G401 (cell line): ENCODE results near the gene FHOD3. TPM values are rescaled to one million over a fixed set of nuclear protein-coding genes. Genes with fewer than 3 reads are reported as not detected.

ENCODE experiments used
- DNase-seq: peaks from one replicate; pipeline ENCODE4 v3.0.0-alpha.2; 2015; ENCODE audit warnings: low spot score
- in situ Hi-C: cut with HindIII; loops from 2 replicates; pipeline ENCODE4 v1.10.0; 2016; ENCODE audit warnings: low sequenced_read_pairs, mixed read lengths
- total RNA-seq: library from RNA; depleted of rRNA; stranded (reverse); fragments of >200 nt; shearing (Covaris generic); gene quantifications from 2 replicates; pipeline ENCODE4 v1.2.3, GENCODE V29; 2014

Gene FHOD3
- total RNA-seq, 1 experiment from 2014 or later = 0.03 TPM

GRCh38 chr18:36294031-36294430 lies 3.5 kb upstream of the FHOD3 start:
- in situ Hi-C loops = no loop called here
- no peak for DNase-seq

- in situ Hi-C loops = no loop called here
- DNase-seq = no peak
Observed at GRCh38 chr18:36295214-36295613, 2.3 kb upstream of the FHOD3 start.

GRCh38 chr18:36295880-36296301 lies 1.6 kb upstream of the FHOD3 start:
- in situ Hi-C loops = no loop called here
- DNase-seq = no peak

GRCh38 chr18:36296650-36297416 lies 680 bp upstream of the FHOD3 start:
- in situ Hi-C loops = no loop called here

GRCh38 chr18:36298126-36298741 lies 721 bp downstream of the FHOD3 start:
- in situ Hi-C loops = no loop called here
- no peak for DNase-seq

More at GRCh38 chr18:36296650-36297416, 680 bp upstream of the FHOD3 start:
- DNase-seq = peak; percentile 45

GRCh38 chr18:36299015-36299414 lies 1.5 kb downstream of the FHOD3 start:
- no peak for DNase-seq
- in situ Hi-C loops = no loop called here

- in situ Hi-C loops = no loop called here
- no peak for DNase-seq
Observed at GRCh38 chr18:36300211-36300610, 2.7 kb downstream of the FHOD3 start.

- no peak for DNase-seq
- in situ Hi-C loops = no loop called here
Observed at GRCh38 chr18:36301884-36302283, 4.4 kb downstream of the FHOD3 start.

GRCh38 chr18:36302676-36303075 lies 5.2 kb downstream of the FHOD3 start:
- in situ Hi-C loops = no loop called here
- DNase-seq = no peak

GRCh38 chr18:36303211-36303844 lies 5.8 kb downstream of the FHOD3 start:
- in situ Hi-C loops = no loop called here
- DNase-seq = no peak

- no peak for DNase-seq
- in situ Hi-C loops = no loop called here
Observed at GRCh38 chr18:36304723-36305122, 7.2 kb downstream of the FHOD3 start.

GRCh38 chr18:36305375-36305774 lies 7.9 kb downstream of the FHOD3 start:
- DNase-seq = no peak
- in situ Hi-C loops = no loop called here

GRCh38 chr18:36307513-36307912 lies 10.0 kb downstream of the FHOD3 start:
- DNase-seq = no peak
- in situ Hi-C loops = no loop called here

- in situ Hi-C loops = no loop called here
- DNase-seq = no peak
Observed at GRCh38 chr18:36308711-36309435, 11.4 kb downstream of the FHOD3 start.

GRCh38 chr18:36309436-36310391 lies 12.2 kb downstream of the FHOD3 start:
- no peak for DNase-seq
- in situ Hi-C loops = no loop called here

GRCh38 chr18:36311026-36311570 lies 13.6 kb downstream of the FHOD3 start:
- in situ Hi-C loops = no loop called here
- no peak for DNase-seq

- in situ Hi-C loops = no loop called here
- no peak for DNase-seq
Observed at GRCh38 chr18:36312806-36313395, 15.4 kb downstream of the FHOD3 start.

- no peak for DNase-seq
- in situ Hi-C loops = no loop called here
Observed at GRCh38 chr18:36314098-36314497, 16.6 kb downstream of the FHOD3 start.
